DND-41 (cell line): ENCODE results near the gene TOR1A.

Source experiments
- CTCF ChIP-seq: IDR thresholded peaks from 2 replicates; pipeline ENCODE4 v1.5.1; 2012; ENCODE audit warnings: borderline replicate concordance, low read length, moderate library complexity, mild to moderate bottlenecking; ENCODE audit not compliant: poor library complexity, severe bottlenecking; ENCODE audit errors: extremely low read depth
- EZH2 ChIP-seq: IDR thresholded peaks from 3 replicates; pipeline ENCODE4 v1.6.1; 2012; ENCODE audit warnings: borderline replicate concordance, low read depth, mild to moderate bottlenecking, moderate library complexity, low read length, inconsistent platforms; ENCODE audit not compliant: severe bottlenecking

- TF ChIP-seq CTCF (no peak), EZH2 (no peak)
These were observed 60.7 kb downstream of the TOR1A start for GRCh38 chr9:129762985-129763926.
